SU-DHL-6 (cell line): ENCODE measurements around the gene KDM5B.

ENCODE experiments used
- CTCF ChIP-seq: fragments of 200-600 bp; sonication (generic); IDR thresholded peaks from one replicate; pipeline ENCODE4 v1.5.1; 2017; ENCODE audit warnings: antibody characterized with exemption, mild to moderate bottlenecking, low read length, moderate library complexity; ENCODE audit not compliant: insufficient read depth, poor library complexity, severe bottlenecking
- EZH2phosphoT487 ChIP-seq: fragments of 200-600 bp; sonication (generic), shearing (Covaris generic); conservative IDR thresholded peaks from 2 replicates; pipeline ENCODE4 v1.6.1; 2018; ENCODE audit warnings: mild to moderate bottlenecking, antibody characterized with exemption, low read length, moderate library complexity, mixed read lengths

- TF ChIP-seq CTCF (no peak), EZH2phosphoT487 (no peak)
Observed at GRCh38 chr1:202706851-202707250, 101.4 kb downstream of the KDM5B start.
